ENCODE measurements around the gene NTF3.

DNA sequence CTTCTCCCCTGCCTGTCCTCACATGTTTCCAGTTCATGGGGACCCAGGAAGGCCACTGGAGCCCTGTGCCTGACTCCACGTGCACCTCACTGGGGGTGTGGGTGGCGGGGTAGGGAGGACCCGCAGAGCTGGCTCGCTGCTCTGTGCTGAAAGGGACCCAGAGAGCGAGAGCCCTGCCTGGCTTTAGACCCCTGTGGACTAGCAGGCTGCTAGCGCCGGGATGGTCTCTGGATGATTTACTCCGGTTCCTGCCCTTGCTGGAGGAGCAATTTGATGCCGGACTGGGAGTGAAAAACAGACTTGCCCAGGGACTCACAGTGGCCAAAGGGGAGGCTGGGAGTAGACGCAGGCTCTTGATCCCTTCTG is 49.0 kb downstream of the NTF3 start:
- TF ChIP-seq RFX5 (IDR thresholded peaks at IDR 0.05; ENCODE audit: borderline replicate concordance, low read depth, low read length) (no peak), TAF1 (IDR thresholded peaks at IDR 0.05; ENCODE audit: low read depth, low read length) (peak; percentile 17; the same call in 1 of the 2 replicates)
- TF ChIP-seq, protein P1, sequence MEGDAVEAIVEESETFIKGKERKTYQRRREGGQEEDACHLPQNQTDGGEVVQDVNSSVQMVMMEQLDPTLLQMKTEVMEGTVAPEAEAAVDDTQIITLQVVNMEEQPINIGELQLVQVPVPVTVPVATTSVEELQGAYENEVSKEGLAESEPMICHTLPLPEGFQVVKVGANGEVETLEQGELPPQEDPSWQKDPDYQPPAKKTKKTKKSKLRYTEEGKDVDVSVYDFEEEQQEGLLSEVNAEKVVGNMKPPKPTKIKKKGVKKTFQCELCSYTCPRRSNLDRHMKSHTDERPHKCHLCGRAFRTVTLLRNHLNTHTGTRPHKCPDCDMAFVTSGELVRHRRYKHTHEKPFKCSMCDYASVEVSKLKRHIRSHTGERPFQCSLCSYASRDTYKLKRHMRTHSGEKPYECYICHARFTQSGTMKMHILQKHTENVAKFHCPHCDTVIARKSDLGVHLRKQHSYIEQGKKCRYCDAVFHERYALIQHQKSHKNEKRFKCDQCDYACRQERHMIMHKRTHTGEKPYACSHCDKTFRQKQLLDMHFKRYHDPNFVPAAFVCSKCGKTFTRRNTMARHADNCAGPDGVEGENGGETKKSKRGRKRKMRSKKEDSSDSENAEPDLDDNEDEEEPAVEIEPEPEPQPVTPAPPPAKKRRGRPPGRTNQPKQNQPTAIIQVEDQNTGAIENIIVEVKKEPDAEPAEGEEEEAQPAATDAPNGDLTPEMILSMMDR (IDR thresholded peaks at IDR 0.05; ENCODE audit: control extremely low read depth in 1 of 3, insufficient read depth in 1 of 3, low read depth in 1 of 3, low read length in 3 of 3): no peak
